Myocyte (in vitro differentiated cells): Measurements from ENCODE around the gene FXYD1. TPM values are rescaled to one million over a fixed set of nuclear protein-coding genes. Genes with fewer than 3 reads are reported as not detected.

ENCODE experiments used
- DNase-seq: peaks from one replicate; pipeline ENCODE4 v3.0.0-alpha.2; 2012; ENCODE audit warnings: low read depth
- total RNA-seq: library from RNA; depleted of rRNA; stranded (reverse); fragments of >200 nt; gene quantifications from 2 replicates; pipeline ENCODE4 v1.2.3, GENCODE V29; 2014

The FXYD1 gene
- total RNA-seq, 1 donor from 2014 or later: 36.6 TPM

- no peak for DNase-seq
Measured at GRCh38 chr19:35106898-35107541, 31.6 kb upstream of the FXYD1 start.

- peak; percentile 49 for DNase-seq
Measured at GRCh38 chr19:35107545-35107944, 31.1 kb upstream of the FXYD1 start.

- DNase-seq: no peak
Measured at GRCh38 chr19:35108730-35109129, 29.9 kb upstream of the FXYD1 start.

DNA sequence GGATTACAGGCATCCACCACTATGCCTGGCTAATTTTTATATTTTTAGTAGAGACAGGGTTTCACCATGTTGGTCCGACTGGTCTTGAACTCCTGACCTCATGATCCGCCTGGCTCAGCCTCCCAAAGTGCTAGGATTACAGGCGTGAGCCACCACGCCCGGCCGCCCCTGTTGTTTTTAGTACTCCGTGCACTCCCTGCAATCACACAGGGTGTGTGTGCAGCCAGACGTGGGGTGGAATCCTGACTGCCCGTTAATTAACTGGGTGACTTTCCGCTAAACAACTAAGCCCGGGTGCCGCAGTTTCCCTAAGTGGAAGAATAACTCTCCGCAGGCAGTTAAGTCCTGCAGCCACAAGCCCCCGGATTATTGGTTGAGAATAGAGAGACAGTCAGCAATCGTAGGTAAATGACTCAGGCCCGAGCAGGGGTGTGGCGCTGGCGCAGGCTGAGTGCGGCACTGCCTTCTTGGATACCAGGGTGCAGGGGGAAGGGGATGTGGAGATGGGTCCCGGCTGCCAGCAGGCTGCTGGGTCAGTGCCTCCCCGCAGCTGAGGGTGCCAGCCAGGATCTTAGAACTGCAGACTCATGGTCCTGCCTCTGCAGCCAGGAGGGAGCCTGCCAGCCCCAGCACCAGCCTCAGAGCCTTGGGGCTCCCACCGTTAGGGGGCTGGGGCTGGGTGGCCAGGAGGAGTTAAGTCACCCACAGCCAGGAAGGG, 29.1 kb upstream of the FXYD1 start:
- DNase-seq: no peak

DNA sequence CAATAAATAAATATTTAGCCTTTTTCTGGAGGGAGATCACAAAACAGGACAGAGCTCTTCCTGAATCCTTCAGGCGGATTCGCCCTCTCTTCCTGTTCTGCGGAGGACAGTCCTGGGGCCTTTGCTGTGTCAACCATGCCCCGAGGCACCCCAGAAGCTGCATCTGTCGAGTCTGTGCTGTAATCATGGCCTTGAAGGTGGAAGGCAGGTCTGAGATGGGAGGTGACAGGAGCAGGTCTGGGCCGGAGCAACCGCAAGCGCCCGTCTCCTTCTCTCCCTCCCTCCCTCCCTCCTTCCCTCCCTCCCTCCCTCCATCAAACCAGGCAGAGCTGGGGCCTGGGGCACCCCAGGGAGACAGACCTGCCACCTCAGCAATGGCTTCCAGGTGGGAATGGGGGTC, 27.6 kb upstream of the FXYD1 start:
- no peak for DNase-seq

DNA sequence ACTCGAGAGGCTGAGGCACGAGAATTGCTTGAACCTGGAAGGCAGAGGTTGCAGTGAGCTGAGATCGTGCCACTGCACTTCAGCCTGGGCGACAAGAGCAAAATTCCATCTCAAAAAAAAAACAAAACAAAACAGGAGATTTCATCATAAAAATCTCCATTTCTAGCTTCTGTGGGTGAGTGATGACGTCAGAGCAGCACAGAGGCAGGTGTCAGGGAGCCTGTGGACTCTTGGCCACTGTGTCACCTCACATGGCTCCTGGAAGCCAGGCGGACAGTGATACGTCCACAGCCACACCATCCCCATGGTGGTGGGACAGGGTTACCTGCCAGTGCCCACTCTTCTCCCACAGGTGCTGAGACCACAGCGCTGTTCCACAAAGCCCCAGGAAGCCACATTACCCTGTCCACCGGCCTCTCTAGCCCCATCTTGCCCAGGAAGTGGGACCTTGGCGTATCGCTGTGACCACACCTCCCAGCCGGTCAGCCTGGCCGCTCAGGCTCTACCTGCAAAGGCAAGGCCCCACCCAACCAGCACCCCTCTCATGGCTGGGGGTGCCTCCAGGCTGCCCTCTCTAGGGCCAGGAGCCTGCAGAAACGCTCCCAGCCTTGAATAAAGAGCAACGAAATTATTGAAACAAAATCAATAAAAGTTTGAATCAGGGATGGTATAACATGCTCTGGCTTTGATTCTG, 25.5 kb upstream of the FXYD1 start:
- no peak for DNase-seq

- peak; percentile 73 for DNase-seq
Measured at GRCh38 chr19:35114353-35115176, 24.1 kb upstream of the FXYD1 start.

DNA sequence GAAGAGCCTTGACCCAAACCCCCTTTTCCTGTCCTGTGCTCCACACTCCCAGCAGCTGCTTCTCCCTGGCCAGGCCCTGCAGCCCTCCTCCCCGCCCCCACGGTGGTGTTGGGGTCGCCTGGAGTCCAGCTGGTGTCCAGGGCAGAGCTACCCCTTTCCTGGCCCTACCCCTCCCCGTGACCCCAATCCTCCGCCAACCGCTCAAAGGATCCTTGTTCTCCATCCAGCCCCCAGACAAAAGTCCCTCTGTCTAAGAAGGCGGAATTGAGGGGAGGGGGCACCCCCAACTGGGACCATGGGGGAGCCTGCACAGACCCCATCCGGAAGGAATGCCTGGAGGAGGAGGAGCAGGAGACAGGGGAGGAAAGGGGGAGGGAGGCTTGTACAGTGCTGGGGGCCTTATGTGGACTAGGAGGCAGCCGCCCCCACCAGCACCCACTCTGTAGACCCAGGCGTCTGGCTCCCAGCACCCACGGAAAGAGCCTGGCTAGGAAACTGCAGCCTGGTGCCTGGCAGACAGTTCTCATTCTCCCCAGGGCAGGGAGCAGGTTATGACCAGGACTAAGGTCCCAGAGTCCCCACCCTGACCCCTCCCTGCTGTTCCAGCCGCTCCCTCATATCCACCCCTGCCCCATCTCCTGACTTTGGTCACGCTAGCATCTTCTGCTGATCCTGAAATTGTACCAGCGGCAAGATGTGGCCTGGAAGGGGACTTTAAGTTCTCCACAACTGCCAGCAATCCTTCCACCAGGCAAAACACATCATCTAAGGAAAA, 23.3 kb upstream of the FXYD1 start, which contains the start of gene FXYD3:
Gene FXYD3, plus strand, starts transcription at position 647 of the 775 bp plus-strand sequence. CDS start 3,554 bp downstream, outside the sequence.
- DNase-seq: no peak

- DNase-seq: no peak
Measured at GRCh38 chr19:35116072-35116801, 22.4 kb upstream of the FXYD1 start.

- DNase-seq: no peak
Measured at GRCh38 chr19:35117116-35117515, 21.5 kb upstream of the FXYD1 start.

DNA sequence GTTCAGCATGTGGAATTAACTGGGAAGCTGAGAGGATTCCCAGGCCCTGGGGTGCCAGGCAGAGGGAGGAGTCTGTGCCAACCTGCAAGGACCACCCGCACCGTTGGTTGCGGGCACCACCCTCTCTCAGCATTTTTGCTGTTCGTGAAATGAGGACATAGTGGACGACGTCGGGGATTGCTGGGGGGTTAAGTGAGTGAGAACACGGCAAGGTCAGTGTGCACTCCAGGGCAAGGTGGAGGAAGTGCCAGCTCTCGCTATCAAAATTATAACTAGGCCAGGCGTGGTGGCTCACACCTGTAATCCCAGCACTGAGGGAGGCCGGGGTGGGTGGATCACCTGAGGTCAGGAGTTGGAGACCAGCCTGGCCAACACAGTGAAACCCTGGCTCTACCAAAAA, 20.8 kb upstream of the FXYD1 start:
- DNase-seq: no peak

DNA sequence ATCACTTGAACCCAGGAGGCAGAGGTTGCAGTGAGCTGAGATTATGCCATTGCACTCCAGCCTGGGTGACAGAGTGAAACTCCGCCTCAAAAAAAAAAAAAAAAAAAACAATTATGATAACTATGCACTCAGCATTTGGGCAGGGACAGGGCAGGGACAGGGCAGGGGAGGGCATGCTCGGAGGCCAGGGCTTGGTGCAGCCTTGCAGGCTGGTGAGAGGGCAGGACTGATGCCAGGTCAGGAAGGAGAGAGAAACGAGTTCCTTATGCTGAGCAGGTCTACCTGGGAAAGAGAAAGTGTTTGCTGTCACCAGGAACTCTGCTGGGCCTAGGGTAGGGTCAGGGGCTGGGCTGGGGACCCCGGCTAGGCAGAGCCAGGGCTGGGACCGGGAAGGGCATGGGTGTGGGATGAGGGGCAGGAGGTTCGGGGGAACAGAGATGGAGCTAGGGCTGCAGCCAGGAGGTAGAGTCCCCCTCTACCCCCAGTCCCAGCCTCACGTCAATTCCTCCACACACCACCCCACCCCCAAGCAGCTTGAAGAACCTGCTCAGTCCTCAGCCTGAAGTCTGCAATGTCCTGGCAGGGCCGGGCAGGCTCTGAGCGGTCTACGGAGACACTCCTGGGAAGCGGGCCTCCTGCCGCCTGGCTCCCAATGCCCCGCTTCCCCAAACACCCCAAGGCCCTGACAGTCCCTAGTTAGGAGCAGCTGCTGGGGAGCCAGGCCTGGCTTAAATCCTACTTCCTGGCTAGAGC, 20.2 kb upstream of the FXYD1 start:
- DNase-seq: no peak

- DNase-seq: no peak
Measured at GRCh38 chr19:35119091-35119490, 19.5 kb upstream of the FXYD1 start.

- DNase-seq: no peak
Measured at GRCh38 chr19:35119578-35120155, 19.0 kb upstream of the FXYD1 start.

DNA sequence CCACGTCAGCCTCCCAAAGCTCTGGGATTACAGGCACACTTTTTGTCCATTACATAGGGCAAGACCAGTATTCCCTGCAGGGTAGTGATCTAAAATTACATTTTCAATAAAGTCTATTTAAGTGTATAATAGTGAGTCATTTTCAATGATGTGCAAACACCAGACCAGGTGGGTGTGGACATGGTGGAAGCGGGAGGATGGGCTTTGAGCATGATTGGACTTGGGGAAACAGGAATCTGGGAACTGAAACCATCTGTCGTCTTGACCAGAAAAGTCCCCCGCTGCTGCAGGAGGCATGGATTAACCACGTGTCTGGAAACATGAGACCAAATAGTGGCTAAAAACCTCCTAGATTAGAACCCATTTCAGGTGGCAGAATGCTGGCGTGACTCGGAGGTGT, 18.1 kb upstream of the FXYD1 start:
- peak; percentile 97 for DNase-seq

DNA sequence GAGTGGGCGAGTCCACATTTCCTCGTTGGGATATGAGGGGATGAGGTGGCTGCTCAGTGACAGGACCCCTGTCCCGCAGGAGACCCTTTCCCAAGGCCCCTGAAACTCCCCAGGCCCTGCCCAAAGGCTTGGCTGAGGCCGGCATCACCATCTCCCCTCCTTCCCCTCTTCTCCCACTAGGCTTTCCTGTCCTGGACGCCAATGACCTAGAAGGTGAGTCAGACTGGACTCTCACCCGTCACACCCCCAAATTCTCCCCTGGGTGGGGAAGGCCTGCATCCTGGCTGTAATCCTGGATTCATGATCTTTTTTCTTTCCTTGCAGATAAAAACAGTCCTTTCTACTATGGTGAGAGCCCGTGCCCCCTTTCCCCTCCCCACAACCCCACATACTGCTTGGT, 17.7 kb upstream of the FXYD1 start:
- DNase-seq: no peak

DNA sequence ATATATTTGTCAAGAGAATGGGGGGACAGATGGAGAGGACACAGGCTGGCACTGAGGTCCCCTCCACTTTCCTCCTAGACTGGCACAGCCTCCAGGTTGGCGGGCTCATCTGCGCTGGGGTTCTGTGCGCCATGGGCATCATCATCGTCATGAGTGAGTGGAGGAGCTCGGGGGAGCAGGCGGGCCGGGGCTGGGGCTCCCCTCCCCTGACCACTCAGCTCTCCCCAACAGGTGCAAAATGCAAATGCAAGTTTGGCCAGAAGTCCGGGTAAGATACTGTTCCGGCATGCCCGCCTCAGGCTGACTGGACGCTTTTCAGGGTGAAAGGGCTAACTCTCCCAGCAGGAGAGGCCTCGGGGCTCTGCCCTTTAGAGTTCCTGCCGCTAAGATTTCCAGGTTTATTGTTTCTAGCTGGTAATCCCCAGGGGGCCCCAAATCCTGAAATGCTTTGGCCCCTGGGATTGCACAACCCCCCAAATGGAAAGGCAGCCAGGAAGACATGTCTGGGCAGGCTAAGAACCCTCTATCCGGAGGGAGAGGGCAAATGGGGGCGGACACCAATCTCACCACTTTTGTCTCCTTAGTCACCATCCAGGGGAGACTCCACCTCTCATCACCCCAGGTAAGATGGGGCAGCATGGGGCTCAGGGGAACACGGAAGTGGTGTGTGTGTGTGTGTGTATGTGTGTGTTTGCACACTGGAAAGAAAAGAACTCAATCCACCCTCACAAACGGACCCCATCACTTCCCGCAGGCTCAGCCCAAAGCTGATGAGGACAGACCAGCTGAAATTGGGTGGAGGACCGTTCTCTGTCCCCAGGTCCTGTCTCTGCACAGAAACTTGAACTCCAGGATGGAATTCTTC, 15.7 kb upstream of the FXYD1 start:
- no peak for DNase-seq

- DNase-seq: peak; percentile 94
Measured at GRCh38 chr19:35123573-35123972, 15.1 kb upstream of the FXYD1 start.
